GM23338 (cell line): Measurements from ENCODE around the gene CLPTM1L. TPM values are rescaled to one million over a fixed set of nuclear protein-coding genes. Genes with fewer than 3 reads are reported as not detected.

Experiments
- ATAC-seq: fragments of 200-7000 bp; cut with Tn5 transposase; 3 replicates; pipeline ENCODE4 v1.9.1; 2020
- DNase-seq: peaks from one replicate; pipeline ENCODE4 v3.0.0-alpha.2; 2015; ENCODE audit warnings: low spot score
- H2AFZ ChIP-seq: fragments of 200-600 bp; sonication (generic); 2 replicates; pipeline ENCODE4 v1.8.0; 2016; ENCODE audit warnings: antibody characterized with exemption, mild to moderate bottlenecking, moderate library complexity
- H3F3A ChIP-seq: fragments of 200-600 bp; sonication (generic); replicated peaks from 2 replicates; pipeline ENCODE4 v1.8.0; 2017; ENCODE audit warnings: antibody characterized with exemption, mixed run types, low read depth
- H3K27ac ChIP-seq: fragments of 200-600 bp; sonication (generic); 2 replicates; pipeline ENCODE4 v1.6.1; 2016; ENCODE audit warnings: low read depth
- H3K27me3 ChIP-seq: fragments of 200-600 bp; sonication (generic); 2 replicates; pipeline ENCODE4 v1.8.0; 2016; ENCODE audit warnings: mild to moderate bottlenecking, mixed run types, moderate library complexity; ENCODE audit not compliant: insufficient read depth
- H3K36me3 ChIP-seq: fragments of 200-600 bp; sonication (generic); 2 replicates; pipeline ENCODE4 v1.8.0; 2016; ENCODE audit warnings: mild to moderate bottlenecking; ENCODE audit not compliant: insufficient read depth
- H3K4me1 ChIP-seq: fragments of 200-600 bp; sonication (generic); 2 replicates; pipeline ENCODE4 v1.8.0; 2016; ENCODE audit warnings: mild to moderate bottlenecking, moderate library complexity; ENCODE audit not compliant: insufficient read depth
- H3K4me2 ChIP-seq: fragments of 200-600 bp; sonication (generic); 2 replicates; pipeline ENCODE4 v1.7.1; 2017; ENCODE audit warnings: mixed run types
- H3K4me3 ChIP-seq: fragments of 200-600 bp; sonication (generic); 2 replicates; pipeline ENCODE4 v1.6.1; 2016; ENCODE audit warnings: mixed run types
- H3K79me2 ChIP-seq: fragments of 200-600 bp; sonication (generic); replicated peaks from 2 replicates; pipeline ENCODE4 v1.8.0; 2017; ENCODE audit warnings: mild to moderate bottlenecking; ENCODE audit not compliant: insufficient read depth
- H3K9me2 ChIP-seq: fragments of 200-600 bp; sonication (generic); 2 replicates; pipeline ENCODE4 v1.8.0; 2017; ENCODE audit not compliant: insufficient read depth
- H4K20me1 ChIP-seq: fragments of 200-600 bp; sonication (generic); replicated peaks from 2 replicates; pipeline ENCODE4 v1.8.0; 2017; ENCODE audit warnings: mild to moderate bottlenecking; ENCODE audit not compliant: insufficient read depth
- H3K27ac Mint-ChIP-seq: 2 replicates; pipeline ENCODE4 v1.8.0; 2020; ENCODE audit warnings: inconsistent platforms, mild to moderate bottlenecking, moderate library complexity, mixed read lengths
- H3K27me3 Mint-ChIP-seq: 3 replicates; pipeline ENCODE4 v1.8.0; 2022; ENCODE audit warnings: low read depth, mild to moderate bottlenecking, moderate library complexity, mixed read lengths, inconsistent platforms; ENCODE audit not compliant: insufficient read depth, poor library complexity
- H3K36me3 Mint-ChIP-seq: 3 replicates; pipeline ENCODE4 v1.8.0; 2021; ENCODE audit warnings: low read depth, mild to moderate bottlenecking, inconsistent platforms, moderate library complexity, mixed read lengths
- H3K4me1 Mint-ChIP-seq: 3 replicates; pipeline ENCODE4 v1.8.0; 2020; ENCODE audit warnings: mild to moderate bottlenecking, inconsistent platforms, mixed read lengths
- H3K4me3 Mint-ChIP-seq: 3 replicates; pipeline ENCODE4 v1.8.0; 2021; ENCODE audit warnings: moderate library complexity, mild to moderate bottlenecking, inconsistent platforms, mixed read lengths
- H3K9me3 Mint-ChIP-seq: 3 replicates; pipeline ENCODE4 v1.8.0; 2020; ENCODE audit warnings: moderate library complexity, mild to moderate bottlenecking, inconsistent platforms, mixed read lengths
- CREB1 ChIP-seq: fragments of 250-450 bp; sonication (Bioruptor Pico); IDR thresholded peaks from 2 replicates; pipeline ENCODE4 v1.5.0; 2020; ENCODE audit warnings: low read depth, mild to moderate bottlenecking, moderate library complexity
- EZH2 ChIP-seq: fragments of 200-600 bp; sonication (generic); IDR thresholded peaks from one replicate; pipeline ENCODE4 v1.8.0; 2017; ENCODE audit warnings: antibody characterized with exemption, mild to moderate bottlenecking, low read depth; ENCODE audit not compliant: unreplicated experiment
- EZH2phosphoT487 ChIP-seq: fragments of 200-600 bp; sonication (generic); IDR thresholded peaks from one replicate; pipeline ENCODE4 v1.8.1; 2018; ENCODE audit warnings: antibody characterized with exemption; ENCODE audit not compliant: unreplicated experiment
- JUNB ChIP-seq: IDR thresholded peaks from one replicate; pipeline ENCODE4 v1.6.1; 2016; ENCODE audit warnings: antibody characterized with exemption; ENCODE audit not compliant: unreplicated experiment
- NANOG ChIP-seq: IDR thresholded peaks from 2 replicates; pipeline ENCODE4 v1.6.1; 2016; ENCODE audit warnings: antibody characterized with exemption, borderline replicate concordance
- POLR2AphosphoS5 ChIP-seq: IDR thresholded peaks from 2 replicates; pipeline ENCODE4 v1.6.1; 2016; ENCODE audit warnings: antibody characterized with exemption, low read depth
- STAT1 ChIP-seq: IDR thresholded peaks from one replicate; pipeline ENCODE4 v1.6.1; 2016; ENCODE audit warnings: antibody characterized with exemption; ENCODE audit not compliant: unreplicated experiment
- ZNF114 ChIP-seq: fragments of 250-450 bp; sonication (Bioruptor Pico); IDR thresholded peaks from 2 replicates; pipeline ENCODE4 v1.5.0; 2020; ENCODE audit warnings: mild to moderate bottlenecking, moderate library complexity
- ZNF331 ChIP-seq: fragments of 250-450 bp; sonication (Bioruptor Pico); IDR thresholded peaks from 2 replicates; pipeline ENCODE4 v1.5.0; 2020; ENCODE audit warnings: low read depth, mild to moderate bottlenecking, moderate library complexity
- polyA plus RNA-seq: library from polyadenylated mRNA; unstranded; fragments of >200 nt; fragmentation: Nextera tagmentation; extraction: Ambion mirVana; gene quantifications from 2 replicates; pipeline ENCODE4 v1.2.1, GENCODE V29; 2016
- total RNA-seq: library from RNA; depleted of rRNA; stranded (reverse); fragments of >200 nt; shearing (Covaris generic); gene quantifications from 2 replicates; pipeline ENCODE4 v1.2.3, GENCODE V29; 2014
- TF ChIP-seq, protein P1 (sequence below): IDR thresholded peaks from one replicate; pipeline ENCODE4 v1.6.1; 2018; ENCODE audit warnings: antibody characterized with exemption; ENCODE audit not compliant: unreplicated experiment
- TF ChIP-seq, protein P2 (sequence below), 2 experiments: fragments of 200-600 bp in 1 of 2; sonication (generic) in 1 of 2; conservative IDR thresholded peaks; 2 replicates each; pipeline versions ENCODE4 v1.5.1 to v1.6.1; 2016 to 2017; ENCODE audit warnings: antibody characterized with exemption in 2 of 2, low read depth in 2 of 2, mild to moderate bottlenecking in 2 of 2, moderate library complexity in 1 of 2
- TF ChIP-seq, protein P3 (sequence below): fragments of 250-450 bp; sonication (Bioruptor Pico); IDR thresholded peaks from 2 replicates; pipeline ENCODE4 v1.5.0; 2020; ENCODE audit warnings: mild to moderate bottlenecking, moderate library complexity
- TF ChIP-seq, protein P4 (sequence below): IDR thresholded peaks from 2 replicates; pipeline ENCODE4 v1.6.1; 2016; ENCODE audit warnings: antibody characterized with exemption

CLPTM1L gene
- total and polyA plus RNA-seq, 2 experiments from 2014 or later = 39.9 to 110 TPM

DNA sequence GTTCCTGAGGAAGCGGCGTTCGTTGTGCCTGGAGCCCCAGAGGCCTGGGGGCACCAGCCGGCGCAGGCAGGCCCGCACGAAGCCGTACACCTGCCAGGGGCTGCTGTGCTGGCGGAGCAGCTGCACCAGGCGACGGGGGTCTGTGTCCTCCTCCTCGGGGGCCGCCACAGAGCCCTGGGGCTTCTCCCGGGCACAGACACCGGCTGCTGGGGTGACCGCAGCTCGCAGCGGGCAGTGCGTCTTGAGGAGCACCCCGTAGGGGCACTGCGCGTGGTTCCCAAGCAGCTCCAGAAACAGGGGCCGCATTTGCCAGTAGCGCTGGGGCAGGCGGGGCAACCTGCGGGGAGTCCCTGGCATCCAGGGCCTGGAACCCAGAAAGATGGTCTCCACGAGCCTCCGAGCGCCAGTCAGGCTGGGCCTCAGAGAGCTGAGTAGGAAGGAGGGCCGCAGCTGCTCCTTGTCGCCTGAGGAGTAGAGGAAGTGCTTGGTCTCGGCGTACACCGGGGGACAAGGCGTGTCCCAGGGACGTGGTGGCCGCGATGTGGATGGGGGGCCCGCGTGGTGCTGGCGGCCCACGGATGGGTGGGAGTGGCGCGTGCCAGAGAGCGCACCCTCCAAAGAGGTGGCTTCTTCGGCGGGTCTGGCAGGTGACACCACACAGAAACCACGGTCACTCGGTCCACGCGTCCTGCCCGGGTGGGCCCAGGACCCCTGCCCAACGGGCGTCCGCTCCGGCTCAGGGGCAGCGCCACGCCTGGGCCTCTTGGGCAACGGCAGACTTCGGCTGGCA is 51.3 kb downstream of the CLPTM1L start:
- no peak for ATAC-seq
- Mint-ChIP-seq H3K27me3 (peaks cover 13% of the 10 kb centered on the region), H3K27ac (no peak overlapping the region), H3K4me1 (peaks cover 5% of the 10 kb centered on the region; the same call in 2 of the 3 replicates), H3K4me3 (peak overlapping the region; percentile 61), H3K9me3 (no peaks in the 10 kb centered on the region), H3K36me3 (peaks cover 12% of the 10 kb centered on the region; the same call in 1 of the 3 replicates)
- DNase-seq = no peak
- Histone ChIP-seq H3F3A (0 out of 2 replicates have a peak, but pooled peaks cover 3% of the 10 kb centered on the region), H3K27me3 (peaks cover 9% of the 10 kb centered on the region), H4K20me1 (no peaks in the 10 kb centered on the region; the same call in 1 of the 2 replicates), H3K27ac (no peak overlapping the region), H3K4me3 (peak overlapping the region; percentile 66; the same call in 1 of the 2 replicates), H3K79me2 (peaks cover 18% of the 10 kb centered on the region), H3K4me1 (peaks cover 5% of the 10 kb centered on the region; the same call in 1 of the 2 replicates), H3K4me2 (peak overlapping the region; percentile 76), H2AFZ (no peak overlapping the region), H3K36me3 (no peaks in the 10 kb centered on the region; the same call in 1 of the 2 replicates), H3K9me2 (no peaks in the 10 kb centered on the region)
- TF ChIP-seq EZH2phosphoT487 = no peak
- no peak for TF ChIP-seq STAT1
- TF ChIP-seq, protein P1, sequence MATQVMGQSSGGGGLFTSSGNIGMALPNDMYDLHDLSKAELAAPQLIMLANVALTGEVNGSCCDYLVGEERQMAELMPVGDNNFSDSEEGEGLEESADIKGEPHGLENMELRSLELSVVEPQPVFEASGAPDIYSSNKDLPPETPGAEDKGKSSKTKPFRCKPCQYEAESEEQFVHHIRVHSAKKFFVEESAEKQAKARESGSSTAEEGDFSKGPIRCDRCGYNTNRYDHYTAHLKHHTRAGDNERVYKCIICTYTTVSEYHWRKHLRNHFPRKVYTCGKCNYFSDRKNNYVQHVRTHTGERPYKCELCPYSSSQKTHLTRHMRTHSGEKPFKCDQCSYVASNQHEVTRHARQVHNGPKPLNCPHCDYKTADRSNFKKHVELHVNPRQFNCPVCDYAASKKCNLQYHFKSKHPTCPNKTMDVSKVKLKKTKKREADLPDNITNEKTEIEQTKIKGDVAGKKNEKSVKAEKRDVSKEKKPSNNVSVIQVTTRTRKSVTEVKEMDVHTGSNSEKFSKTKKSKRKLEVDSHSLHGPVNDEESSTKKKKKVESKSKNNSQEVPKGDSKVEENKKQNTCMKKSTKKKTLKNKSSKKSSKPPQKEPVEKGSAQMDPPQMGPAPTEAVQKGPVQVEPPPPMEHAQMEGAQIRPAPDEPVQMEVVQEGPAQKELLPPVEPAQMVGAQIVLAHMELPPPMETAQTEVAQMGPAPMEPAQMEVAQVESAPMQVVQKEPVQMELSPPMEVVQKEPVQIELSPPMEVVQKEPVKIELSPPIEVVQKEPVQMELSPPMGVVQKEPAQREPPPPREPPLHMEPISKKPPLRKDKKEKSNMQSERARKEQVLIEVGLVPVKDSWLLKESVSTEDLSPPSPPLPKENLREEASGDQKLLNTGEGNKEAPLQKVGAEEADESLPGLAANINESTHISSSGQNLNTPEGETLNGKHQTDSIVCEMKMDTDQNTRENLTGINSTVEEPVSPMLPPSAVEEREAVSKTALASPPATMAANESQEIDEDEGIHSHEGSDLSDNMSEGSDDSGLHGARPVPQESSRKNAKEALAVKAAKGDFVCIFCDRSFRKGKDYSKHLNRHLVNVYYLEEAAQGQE = no peak
- no peak for TF ChIP-seq JUNB
- no peak for TF ChIP-seq NANOG
- no peak for TF ChIP-seq ZNF331
- TF ChIP-seq, protein P2, sequence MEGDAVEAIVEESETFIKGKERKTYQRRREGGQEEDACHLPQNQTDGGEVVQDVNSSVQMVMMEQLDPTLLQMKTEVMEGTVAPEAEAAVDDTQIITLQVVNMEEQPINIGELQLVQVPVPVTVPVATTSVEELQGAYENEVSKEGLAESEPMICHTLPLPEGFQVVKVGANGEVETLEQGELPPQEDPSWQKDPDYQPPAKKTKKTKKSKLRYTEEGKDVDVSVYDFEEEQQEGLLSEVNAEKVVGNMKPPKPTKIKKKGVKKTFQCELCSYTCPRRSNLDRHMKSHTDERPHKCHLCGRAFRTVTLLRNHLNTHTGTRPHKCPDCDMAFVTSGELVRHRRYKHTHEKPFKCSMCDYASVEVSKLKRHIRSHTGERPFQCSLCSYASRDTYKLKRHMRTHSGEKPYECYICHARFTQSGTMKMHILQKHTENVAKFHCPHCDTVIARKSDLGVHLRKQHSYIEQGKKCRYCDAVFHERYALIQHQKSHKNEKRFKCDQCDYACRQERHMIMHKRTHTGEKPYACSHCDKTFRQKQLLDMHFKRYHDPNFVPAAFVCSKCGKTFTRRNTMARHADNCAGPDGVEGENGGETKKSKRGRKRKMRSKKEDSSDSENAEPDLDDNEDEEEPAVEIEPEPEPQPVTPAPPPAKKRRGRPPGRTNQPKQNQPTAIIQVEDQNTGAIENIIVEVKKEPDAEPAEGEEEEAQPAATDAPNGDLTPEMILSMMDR (conservative IDR thresholded peaks at IDR 0.05; ENCODE audit: low read depth in 2 of 2) = no peak
- no peak for TF ChIP-seq CREB1
- no peak for TF ChIP-seq POLR2AphosphoS5
- no peak for TF ChIP-seq ZNF114 (CRISPR knock-in tag)
- TF ChIP-seq, protein P3, sequence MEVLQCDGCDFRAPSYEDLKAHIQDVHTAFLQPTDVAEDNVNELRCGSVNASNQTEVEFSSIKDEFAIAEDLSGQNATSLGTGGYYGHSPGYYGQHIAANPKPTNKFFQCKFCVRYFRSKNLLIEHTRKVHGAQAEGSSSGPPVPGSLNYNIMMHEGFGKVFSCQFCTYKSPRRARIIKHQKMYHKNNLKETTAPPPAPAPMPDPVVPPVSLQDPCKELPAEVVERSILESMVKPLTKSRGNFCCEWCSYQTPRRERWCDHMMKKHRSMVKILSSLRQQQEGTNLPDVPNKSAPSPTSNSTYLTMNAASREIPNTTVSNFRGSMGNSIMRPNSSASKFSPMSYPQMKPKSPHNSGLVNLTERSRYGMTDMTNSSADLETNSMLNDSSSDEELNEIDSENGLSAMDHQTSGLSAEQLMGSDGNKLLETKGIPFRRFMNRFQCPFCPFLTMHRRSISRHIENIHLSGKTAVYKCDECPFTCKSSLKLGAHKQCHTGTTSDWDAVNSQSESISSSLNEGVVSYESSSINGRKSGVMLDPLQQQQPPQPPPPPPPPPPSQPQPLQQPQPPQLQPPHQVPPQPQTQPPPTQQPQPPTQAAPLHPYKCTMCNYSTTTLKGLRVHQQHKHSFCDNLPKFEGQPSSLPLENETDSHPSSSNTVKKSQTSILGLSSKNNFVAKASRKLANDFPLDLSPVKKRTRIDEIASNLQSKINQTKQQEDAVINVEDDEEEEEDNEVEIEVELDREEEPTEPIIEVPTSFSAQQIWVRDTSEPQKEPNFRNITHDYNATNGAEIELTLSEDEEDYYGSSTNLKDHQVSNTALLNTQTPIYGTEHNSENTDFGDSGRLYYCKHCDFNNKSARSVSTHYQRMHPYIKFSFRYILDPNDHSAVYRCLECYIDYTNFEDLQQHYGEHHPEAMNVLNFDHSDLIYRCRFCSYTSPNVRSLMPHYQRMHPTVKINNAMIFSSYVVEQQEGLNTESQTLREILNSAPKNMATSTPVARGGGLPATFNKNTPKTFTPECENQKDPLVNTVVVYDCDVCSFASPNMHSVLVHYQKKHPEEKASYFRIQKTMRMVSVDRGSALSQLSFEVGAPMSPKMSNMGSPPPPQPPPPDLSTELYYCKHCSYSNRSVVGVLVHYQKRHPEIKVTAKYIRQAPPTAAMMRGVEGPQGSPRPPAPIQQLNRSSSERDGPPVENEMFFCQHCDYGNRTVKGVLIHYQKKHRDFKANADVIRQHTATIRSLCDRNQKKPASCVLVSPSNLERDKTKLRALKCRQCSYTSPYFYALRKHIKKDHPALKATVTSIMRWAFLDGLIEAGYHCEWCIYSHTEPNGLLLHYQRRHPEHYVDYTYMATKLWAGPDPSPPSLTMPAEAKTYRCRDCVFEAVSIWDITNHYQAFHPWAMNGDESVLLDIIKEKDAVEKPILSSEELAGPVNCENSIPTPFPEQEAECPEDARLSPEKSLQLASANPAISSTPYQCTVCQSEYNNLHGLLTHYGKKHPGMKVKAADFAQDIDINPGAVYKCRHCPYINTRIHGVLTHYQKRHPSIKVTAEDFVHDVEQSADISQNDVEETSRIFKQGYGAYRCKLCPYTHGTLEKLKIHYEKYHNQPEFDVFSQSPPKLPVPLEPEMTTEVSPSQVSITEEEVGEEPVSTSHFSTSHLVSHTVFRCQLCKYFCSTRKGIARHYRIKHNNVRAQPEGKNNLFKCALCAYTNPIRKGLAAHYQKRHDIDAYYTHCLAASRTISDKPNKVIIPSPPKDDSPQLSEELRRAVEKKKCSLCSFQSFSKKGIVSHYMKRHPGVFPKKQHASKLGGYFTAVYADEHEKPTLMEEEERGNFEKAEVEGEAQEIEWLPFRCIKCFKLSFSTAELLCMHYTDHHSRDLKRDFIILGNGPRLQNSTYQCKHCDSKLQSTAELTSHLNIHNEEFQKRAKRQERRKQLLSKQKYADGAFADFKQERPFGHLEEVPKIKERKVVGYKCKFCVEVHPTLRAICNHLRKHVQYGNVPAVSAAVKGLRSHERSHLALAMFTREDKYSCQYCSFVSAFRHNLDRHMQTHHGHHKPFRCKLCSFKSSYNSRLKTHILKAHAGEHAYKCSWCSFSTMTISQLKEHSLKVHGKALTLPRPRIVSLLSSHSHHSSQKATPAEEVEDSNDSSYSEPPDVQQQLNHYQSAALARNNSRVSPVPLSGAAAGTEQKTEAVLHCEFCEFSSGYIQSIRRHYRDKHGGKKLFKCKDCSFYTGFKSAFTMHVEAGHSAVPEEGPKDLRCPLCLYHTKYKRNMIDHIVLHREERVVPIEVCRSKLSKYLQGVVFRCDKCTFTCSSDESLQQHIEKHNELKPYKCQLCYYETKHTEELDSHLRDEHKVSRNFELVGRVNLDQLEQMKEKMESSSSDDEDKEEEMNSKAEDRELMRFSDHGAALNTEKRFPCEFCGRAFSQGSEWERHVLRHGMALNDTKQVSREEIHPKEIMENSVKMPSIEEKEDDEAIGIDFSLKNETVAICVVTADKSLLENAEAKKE (CRISPR knock-in tag) = no peak
- no peak for TF ChIP-seq EZH2
- TF ChIP-seq, protein P4, sequence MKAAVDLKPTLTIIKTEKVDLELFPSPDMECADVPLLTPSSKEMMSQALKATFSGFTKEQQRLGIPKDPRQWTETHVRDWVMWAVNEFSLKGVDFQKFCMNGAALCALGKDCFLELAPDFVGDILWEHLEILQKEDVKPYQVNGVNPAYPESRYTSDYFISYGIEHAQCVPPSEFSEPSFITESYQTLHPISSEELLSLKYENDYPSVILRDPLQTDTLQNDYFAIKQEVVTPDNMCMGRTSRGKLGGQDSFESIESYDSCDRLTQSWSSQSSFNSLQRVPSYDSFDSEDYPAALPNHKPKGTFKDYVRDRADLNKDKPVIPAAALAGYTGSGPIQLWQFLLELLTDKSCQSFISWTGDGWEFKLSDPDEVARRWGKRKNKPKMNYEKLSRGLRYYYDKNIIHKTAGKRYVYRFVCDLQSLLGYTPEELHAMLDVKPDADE = no peak
